Measurements from ENCODE around the gene SLC6A20.

The SLC6A20 gene

DNA sequence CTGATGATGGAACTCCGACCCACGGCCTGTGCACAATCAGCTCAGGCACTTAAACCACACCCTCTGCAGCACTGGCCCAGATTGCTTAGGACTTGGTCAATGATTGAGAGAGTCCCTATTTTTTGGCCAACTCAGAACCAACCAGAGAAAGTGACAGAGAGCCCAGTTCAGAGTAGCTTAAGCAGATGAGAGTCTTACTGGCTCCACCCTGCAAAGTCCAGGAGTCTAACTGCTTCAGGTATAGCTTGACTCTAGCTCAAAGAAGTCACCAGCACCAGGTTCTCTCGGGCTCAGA lies 20.1 kb downstream of the SLC6A20 start:
- no peaks in the 10 kb centered on the region for H3K9me3 ChIP-seq (ENCODE audit: low read length)
- no peaks in the 10 kb centered on the region for H3K4me1 ChIP-seq (ENCODE audit: insufficient read depth, low read length)
- H3K36me3 ChIP-seq (ENCODE audit: insufficient read depth, low read length), result no peaks in the 10 kb centered on the region
- H3K4me3 ChIP-seq (ENCODE audit: low read depth in 1 of 2, low read length in 2 of 2), result no peak overlapping the region
- H3K9ac ChIP-seq (ENCODE audit: low read length), result no peak overlapping the region
- H3K27ac ChIP-seq (ENCODE audit: low read depth, low read length), result no peak overlapping the region
- no peaks in the 10 kb centered on the region for H3K27me3 ChIP-seq (ENCODE audit: control insufficient read depth in 1 of 2, insufficient read depth in 2 of 2, low read length in 2 of 2)

DNA sequence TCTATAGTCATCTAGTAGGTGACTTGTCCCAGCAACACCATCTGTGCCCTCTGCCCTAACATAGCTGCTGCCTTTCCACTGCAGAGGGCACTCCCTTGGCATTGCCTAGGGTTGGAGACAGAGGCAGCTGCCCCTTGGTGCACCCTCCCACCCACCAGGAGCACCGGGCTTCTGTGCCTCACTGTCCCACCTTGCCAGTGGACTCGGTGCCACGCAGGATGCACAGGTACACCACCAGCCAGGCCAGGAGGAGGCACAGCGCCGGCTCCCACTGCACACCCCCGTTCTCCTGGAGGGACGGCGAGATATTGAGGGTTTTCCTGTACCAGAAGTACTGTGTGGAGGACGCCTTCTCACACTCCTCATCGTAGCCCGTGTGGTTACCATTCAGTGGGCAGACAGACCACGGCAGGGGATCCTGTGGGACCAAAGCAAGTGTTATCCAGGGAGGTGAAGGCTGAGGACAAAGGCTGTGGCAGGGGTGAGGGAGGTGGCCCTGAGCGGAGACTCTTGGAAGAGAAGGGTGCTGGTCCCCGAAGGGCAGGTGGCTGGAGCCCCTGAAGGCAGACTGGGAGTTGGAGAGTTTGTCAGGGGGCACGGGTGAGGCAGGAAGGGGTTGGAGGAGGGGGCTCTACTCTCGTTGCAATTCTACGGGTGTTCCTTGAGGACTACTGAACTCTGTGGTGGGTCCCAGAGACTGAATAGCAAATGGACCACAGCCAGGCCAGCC lies 20.6 kb downstream of the SLC6A20 start:
- no peaks in the 10 kb centered on the region for H3K4me1 ChIP-seq (ENCODE audit: insufficient read depth, low read length)
- H3K27ac ChIP-seq (ENCODE audit: low read depth, low read length), result no peak overlapping the region
- H3K4me3 ChIP-seq (ENCODE audit: low read depth in 1 of 2, low read length in 2 of 2), result no peak overlapping the region
- no peak overlapping the region for H3K9ac ChIP-seq (ENCODE audit: low read length)
- H3K9me3 ChIP-seq (ENCODE audit: low read length), result no peaks in the 10 kb centered on the region
- H3K27me3 ChIP-seq (ENCODE audit: control insufficient read depth in 1 of 2, insufficient read depth in 2 of 2, low read length in 2 of 2), result no peaks in the 10 kb centered on the region
- no peaks in the 10 kb centered on the region for H3K36me3 ChIP-seq (ENCODE audit: insufficient read depth, low read length)

DNA sequence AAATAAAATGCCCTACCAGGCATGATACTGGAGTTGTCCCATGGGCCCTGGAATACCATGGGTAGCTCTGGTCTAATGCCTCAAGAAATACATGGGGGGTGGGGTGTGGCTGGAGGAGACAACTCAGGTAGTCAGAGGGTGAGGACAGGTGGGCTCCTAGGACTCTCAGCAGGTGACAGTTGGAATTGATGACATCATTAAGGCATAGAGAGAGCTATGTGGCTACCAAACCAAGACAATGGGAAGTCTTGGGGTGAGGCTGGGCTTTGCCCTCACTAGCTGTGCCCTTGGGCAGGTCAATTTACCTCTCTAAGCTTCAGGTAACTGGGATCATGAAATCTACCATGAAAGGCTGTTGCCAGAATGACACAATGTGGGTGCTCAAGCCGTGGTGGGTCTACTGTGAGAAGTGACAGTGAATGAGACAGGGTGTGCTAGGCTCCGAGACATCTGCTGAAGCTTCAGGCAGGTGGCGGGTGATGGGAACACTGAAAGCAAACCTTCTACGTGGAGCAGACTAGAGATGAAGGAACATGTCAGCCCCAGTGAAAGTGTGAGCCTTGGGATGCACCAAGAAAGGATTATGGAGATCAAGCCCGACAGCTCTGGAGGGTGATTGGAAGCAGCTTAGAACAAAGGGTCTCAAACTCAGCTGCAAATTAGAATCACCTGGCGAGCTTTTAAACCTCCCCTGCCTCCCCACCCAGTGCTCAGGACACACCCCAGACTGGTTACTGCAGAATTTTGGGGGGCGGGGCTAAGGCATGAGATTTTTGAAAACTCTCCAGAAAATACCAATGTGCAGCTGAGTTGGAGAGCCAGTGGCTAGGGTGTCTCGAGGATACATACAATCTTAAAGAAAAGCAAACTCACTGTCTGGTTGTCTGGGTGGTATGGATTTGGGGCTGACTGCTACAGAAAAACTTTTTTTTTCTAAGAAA lies 21.5 kb downstream of the SLC6A20 start:
- no peak overlapping the region for H3K4me3 ChIP-seq (ENCODE audit: low read depth in 1 of 2, low read length in 2 of 2)
- H3K27ac ChIP-seq (ENCODE audit: low read depth, low read length), result no peak overlapping the region
- no peaks in the 10 kb centered on the region for H3K27me3 ChIP-seq (ENCODE audit: control insufficient read depth in 1 of 2, insufficient read depth in 2 of 2, low read length in 2 of 2)
- H3K36me3 ChIP-seq (ENCODE audit: insufficient read depth, low read length), result no peaks in the 10 kb centered on the region
- H3K9ac ChIP-seq (ENCODE audit: low read length), result no peak overlapping the region
- H3K4me1 ChIP-seq (ENCODE audit: insufficient read depth, low read length), result no peaks in the 10 kb centered on the region
- H3K9me3 ChIP-seq (ENCODE audit: low read length), result no peaks in the 10 kb centered on the region

DNA sequence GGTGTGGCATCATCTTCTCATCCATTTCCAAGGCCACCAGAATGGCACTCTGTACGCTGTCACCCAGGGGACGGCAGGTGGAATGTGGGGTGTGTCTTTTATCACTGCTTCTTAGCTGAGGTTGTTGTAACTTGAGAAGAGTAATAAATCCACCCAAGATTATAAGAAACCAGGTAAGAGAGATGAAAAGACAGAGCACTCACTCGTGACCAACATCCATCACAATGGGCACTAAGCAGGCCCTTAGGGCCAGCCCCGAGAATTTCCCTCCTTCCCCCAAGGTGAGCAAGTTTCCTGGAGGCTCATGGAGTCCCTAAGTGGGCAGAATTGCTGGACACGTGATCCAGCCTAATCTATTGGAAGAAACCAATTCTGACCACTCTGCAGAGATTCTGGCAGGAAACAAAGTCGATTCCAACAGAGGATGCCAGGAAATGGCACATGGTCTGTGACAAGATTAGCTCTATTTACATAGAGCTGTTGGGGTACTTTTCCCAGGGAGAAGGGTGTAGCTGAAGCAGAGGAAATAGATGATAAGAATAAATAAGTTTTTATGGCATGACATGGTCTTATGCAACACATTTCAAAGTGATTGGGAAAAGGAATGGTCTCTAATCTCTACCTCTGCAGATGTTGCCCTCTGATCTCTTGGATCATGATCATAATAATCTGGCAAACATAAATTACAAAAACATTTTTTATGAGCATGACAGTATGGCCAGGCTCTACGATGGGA lies 22.5 kb downstream of the SLC6A20 start:
- Histone ChIP-seq H3K27me3 (ENCODE audit: control insufficient read depth in 1 of 2, insufficient read depth in 2 of 2, low read length in 2 of 2) (no peaks in the 10 kb centered on the region), H3K9me3 (ENCODE audit: low read length) (no peaks in the 10 kb centered on the region), H3K9ac (ENCODE audit: low read length) (no peak overlapping the region), H3K4me3 (ENCODE audit: low read depth in 1 of 2, low read length in 2 of 2) (no peak overlapping the region), H3K36me3 (ENCODE audit: insufficient read depth, low read length) (no peaks in the 10 kb centered on the region), H3K4me1 (ENCODE audit: insufficient read depth, low read length) (no peaks in the 10 kb centered on the region), H3K27ac (ENCODE audit: low read depth, low read length) (no peak overlapping the region)

DNA sequence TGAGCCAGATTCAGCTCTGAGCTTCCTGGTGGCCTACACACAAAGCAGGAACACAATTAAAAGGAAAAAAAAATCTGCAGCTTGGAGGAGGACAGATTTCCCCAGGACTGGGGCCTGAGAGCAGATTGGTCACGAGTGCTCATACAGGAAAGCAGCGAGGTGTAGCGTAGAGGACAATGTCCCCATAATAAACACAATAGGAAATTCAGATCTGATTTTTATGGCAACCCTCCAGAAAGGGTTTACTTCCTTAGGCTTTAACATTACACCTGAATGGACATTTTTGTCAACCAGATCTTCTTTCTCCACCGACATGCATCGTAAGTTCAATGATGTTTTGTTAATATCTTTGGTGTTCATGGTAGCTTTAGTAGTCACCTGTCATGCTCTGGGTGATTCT lies 23.3 kb downstream of the SLC6A20 start:
- Histone ChIP-seq H3K9me3 (ENCODE audit: low read length) (no peaks in the 10 kb centered on the region), H3K4me3 (ENCODE audit: low read depth in 1 of 2, low read length in 2 of 2) (no peak overlapping the region), H3K27me3 (ENCODE audit: control insufficient read depth in 1 of 2, insufficient read depth in 2 of 2, low read length in 2 of 2) (no peaks in the 10 kb centered on the region), H3K36me3 (ENCODE audit: insufficient read depth, low read length) (no peaks in the 10 kb centered on the region), H3K4me1 (ENCODE audit: insufficient read depth, low read length) (no peaks in the 10 kb centered on the region), H3K27ac (ENCODE audit: low read depth, low read length) (no peak overlapping the region), H3K9ac (ENCODE audit: low read length) (no peak overlapping the region)

DNA sequence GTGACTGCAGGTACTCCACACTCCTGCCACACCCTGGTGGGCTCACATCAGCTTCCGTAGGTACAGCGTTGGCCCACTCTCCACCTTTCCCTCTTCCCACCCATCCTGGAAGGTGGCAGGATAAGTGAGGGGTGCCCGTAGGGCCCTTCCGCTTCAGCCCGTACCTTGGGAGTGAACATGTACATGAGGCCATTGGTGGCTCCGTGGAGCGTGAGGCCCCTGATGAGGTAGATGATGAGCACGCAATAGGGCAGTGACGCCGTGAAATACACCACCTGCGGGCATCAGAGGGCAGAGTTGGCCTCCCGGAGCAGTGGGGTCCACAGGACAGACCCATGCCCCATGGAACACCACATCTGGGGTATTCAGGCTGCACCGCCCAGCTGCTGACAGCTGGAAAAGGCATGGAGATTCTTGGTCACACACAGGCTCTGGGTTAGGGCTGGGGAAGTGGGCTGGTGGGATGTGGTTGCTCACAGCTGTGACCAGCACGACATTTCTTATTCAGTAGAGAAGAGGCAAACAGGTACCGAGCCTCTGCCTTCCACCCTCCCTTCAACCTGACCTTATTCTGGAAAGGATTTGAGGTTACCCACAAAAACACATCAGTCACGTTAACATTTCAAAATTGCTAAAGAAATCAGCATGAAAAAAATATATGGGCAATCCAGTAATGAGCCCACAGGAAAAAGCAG lies 23.8 kb downstream of the SLC6A20 start:
- Histone ChIP-seq H3K27me3 (ENCODE audit: control insufficient read depth in 1 of 2, insufficient read depth in 2 of 2, low read length in 2 of 2) (no peaks in the 10 kb centered on the region), H3K4me3 (ENCODE audit: low read depth in 1 of 2, low read length in 2 of 2) (no peak overlapping the region), H3K9ac (ENCODE audit: low read length) (no peak overlapping the region), H3K27ac (ENCODE audit: low read depth, low read length) (no peak overlapping the region), H3K36me3 (ENCODE audit: insufficient read depth, low read length) (no peaks in the 10 kb centered on the region), H3K4me1 (ENCODE audit: insufficient read depth, low read length) (no peaks in the 10 kb centered on the region), H3K9me3 (ENCODE audit: low read length) (no peaks in the 10 kb centered on the region)

DNA sequence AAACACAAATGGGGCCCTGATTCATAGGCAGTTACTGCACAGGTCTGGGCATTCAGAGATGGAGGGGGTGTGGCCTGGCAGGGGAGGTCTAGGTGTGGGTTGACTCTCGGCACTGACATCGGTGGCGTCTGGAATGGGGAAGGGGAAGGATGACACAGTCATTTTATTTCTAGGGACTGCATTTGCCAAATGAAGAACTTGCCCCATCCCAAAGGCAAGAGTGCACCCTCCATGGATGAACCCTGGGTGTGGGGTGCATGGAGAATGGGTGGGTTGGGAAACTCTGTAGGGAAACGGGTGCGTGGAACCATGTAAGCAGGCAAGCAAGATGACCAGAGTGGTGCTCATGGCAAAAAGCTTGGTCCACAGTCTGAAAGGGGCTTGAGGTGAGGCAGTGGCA lies 24.5 kb downstream of the SLC6A20 start:
- no peaks in the 10 kb centered on the region for H3K36me3 ChIP-seq (ENCODE audit: insufficient read depth, low read length)
- no peak overlapping the region for H3K27ac ChIP-seq (ENCODE audit: low read depth, low read length)
- H3K4me1 ChIP-seq (ENCODE audit: insufficient read depth, low read length), result no peaks in the 10 kb centered on the region
- H3K9me3 ChIP-seq (ENCODE audit: low read length), result no peaks in the 10 kb centered on the region
- no peak overlapping the region for H3K4me3 ChIP-seq (ENCODE audit: low read depth in 1 of 2, low read length in 2 of 2)
- H3K27me3 ChIP-seq (ENCODE audit: control insufficient read depth in 1 of 2, insufficient read depth in 2 of 2, low read length in 2 of 2), result no peaks in the 10 kb centered on the region
- no peak overlapping the region for H3K9ac ChIP-seq (ENCODE audit: low read length)

DNA sequence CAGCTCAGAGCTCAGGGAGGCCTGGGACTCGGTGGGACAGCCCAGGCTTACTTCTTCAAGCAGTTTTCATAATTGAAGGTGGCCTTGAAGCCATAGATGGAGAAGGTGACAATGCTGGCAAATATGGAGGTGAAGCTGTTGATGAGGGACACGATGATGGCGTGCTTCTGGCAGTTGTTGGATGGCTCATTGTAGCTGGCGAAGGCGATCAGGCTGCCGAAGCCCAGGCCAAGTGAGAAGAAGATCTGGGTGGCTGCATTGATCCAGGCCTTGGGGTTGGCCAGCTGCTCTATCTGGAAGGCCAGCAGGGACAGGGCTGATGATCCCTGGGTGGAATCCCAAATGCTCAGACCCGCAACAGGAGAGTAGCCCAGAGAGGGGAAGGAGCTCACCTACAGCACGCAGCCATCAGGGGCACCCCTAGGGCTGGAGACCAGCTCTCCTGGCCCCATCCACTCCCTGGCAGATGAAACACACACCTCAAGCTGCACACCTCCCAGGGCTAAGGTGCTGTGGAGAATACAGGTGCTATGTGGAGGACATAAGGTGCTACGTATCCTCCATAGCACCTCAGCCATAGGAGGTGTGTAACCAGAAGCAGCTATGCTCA lies 25.1 kb downstream of the SLC6A20 start:
- Histone ChIP-seq H3K4me3 (ENCODE audit: low read depth in 1 of 2, low read length in 2 of 2) (no peak overlapping the region), H3K27ac (ENCODE audit: low read depth, low read length) (no peak overlapping the region), H3K4me1 (ENCODE audit: insufficient read depth, low read length) (no peaks in the 10 kb centered on the region), H3K9me3 (ENCODE audit: low read length) (no peaks in the 10 kb centered on the region), H3K27me3 (ENCODE audit: control insufficient read depth in 1 of 2, insufficient read depth in 2 of 2, low read length in 2 of 2) (no peaks in the 10 kb centered on the region), H3K36me3 (ENCODE audit: insufficient read depth, low read length) (no peaks in the 10 kb centered on the region), H3K9ac (ENCODE audit: low read length) (no peak overlapping the region)

DNA sequence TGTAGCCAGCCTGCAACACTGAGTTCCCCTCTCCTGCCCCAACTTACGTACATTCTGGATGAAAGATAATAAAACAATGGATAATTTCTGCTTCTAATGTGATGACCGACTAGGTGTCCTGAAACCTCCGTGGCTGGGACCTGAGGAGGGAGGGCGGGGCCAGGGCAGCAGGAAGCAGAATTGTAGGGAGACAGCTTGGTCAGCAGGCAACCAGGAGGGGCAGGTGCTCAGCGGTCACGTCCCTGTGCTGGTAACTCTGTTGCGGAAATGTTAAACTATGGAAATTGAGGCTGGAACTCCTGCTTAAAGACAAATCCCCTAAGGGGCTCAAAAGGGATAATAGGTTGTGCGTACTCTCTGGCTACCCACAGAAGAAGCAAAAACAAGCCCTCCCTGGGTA lies 30.4 kb downstream of the SLC6A20 start:
- H3K4me1 ChIP-seq (ENCODE audit: insufficient read depth, low read length), result no peaks in the 10 kb centered on the region
- H3K9me3 ChIP-seq (ENCODE audit: low read length), result no peaks in the 10 kb centered on the region
- no peak overlapping the region for H3K4me3 ChIP-seq (ENCODE audit: low read depth in 1 of 2, low read length in 2 of 2)
- H3K27ac ChIP-seq (ENCODE audit: low read depth, low read length), result no peak overlapping the region
- no peak overlapping the region for H3K9ac ChIP-seq (ENCODE audit: low read length)
- no peaks in the 10 kb centered on the region for H3K36me3 ChIP-seq (ENCODE audit: insufficient read depth, low read length)
- no peaks in the 10 kb centered on the region for H3K27me3 ChIP-seq (ENCODE audit: control insufficient read depth in 1 of 2, insufficient read depth in 2 of 2, low read length in 2 of 2)

DNA sequence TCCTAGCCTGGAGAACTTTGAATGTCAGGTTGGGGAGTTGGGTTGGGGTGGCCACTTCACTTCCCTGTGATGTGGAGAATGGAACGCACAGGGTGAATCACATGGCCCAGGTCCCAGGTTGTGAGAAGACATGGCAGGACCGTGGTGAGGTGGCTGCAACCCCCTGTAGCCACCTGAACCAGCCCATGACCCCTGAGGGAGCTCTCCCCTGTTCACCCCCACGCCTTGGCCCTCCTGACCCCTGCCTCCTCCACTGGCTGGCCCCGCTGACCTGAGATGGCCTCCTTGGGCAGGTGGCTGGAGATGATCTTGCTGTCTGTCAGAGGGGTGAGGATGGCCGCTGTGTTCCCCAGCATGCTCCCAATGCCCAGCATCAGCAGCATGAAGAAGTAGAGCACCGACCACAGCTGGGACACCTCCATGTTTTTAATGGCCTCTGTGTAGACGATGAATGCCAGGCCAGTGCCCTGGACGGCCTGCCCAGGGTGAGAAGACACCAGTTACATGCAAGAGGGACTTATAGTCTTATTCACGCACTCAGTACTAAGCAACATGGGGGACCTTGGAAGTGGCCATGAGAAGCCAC lies 31.0 kb downstream of the SLC6A20 start:
- no peak overlapping the region for H3K27ac ChIP-seq (ENCODE audit: low read depth, low read length)
- H3K36me3 ChIP-seq (ENCODE audit: insufficient read depth, low read length), result no peaks in the 10 kb centered on the region
- no peaks in the 10 kb centered on the region for H3K27me3 ChIP-seq (ENCODE audit: control insufficient read depth in 1 of 2, insufficient read depth in 2 of 2, low read length in 2 of 2)
- no peak overlapping the region for H3K9ac ChIP-seq (ENCODE audit: low read length)
- no peaks in the 10 kb centered on the region for H3K4me1 ChIP-seq (ENCODE audit: insufficient read depth, low read length)
- no peak overlapping the region for H3K4me3 ChIP-seq (ENCODE audit: low read depth in 1 of 2, low read length in 2 of 2)
- no peaks in the 10 kb centered on the region for H3K9me3 ChIP-seq (ENCODE audit: low read length)
